Loucy (cell line): Measurements from ENCODE around the gene PTGIS.

ENCODE experiments used
- H2AFZ ChIP-seq: fragments of 200-600 bp; sonication (generic); 2 replicates; pipeline ENCODE4 v1.6.0; 2016; ENCODE audit warnings: antibody characterized with exemption, mild to moderate bottlenecking, low read length, moderate library complexity
- H3F3A ChIP-seq: fragments of 200-600 bp; 2 replicates; pipeline ENCODE4 v1.6.0; 2016; ENCODE audit warnings: antibody characterized with exemption, low read depth, mild to moderate bottlenecking
- H3K27me3 ChIP-seq: fragments of 200-600 bp; sonication (generic); 2 replicates; pipeline ENCODE4 v1.6.1; 2014; ENCODE audit warnings: low read length, mild to moderate bottlenecking; ENCODE audit not compliant: insufficient read depth, poor library complexity, severe bottlenecking
- H3K36me3 ChIP-seq: fragments of 200-600 bp; sonication (generic); 2 replicates; pipeline ENCODE4 v1.6.1; 2016; ENCODE audit warnings: low read length; ENCODE audit not compliant: insufficient read depth
- H3K4me1 ChIP-seq: fragments of 200-600 bp; sonication (generic); 2 replicates; pipeline ENCODE4 v1.5.1; 2014; ENCODE audit warnings: low read length, mild to moderate bottlenecking; ENCODE audit not compliant: insufficient read depth, poor library complexity, severe bottlenecking
- H3K4me2 ChIP-seq: fragments of 200-600 bp; sonication (generic); 2 replicates; pipeline ENCODE4 v1.6.0; 2014; ENCODE audit warnings: antibody characterized with exemption, low read length, low read depth, mild to moderate bottlenecking; ENCODE audit not compliant: poor library complexity, severe bottlenecking
- H3K4me3 ChIP-seq: fragments of 200-600 bp; sonication (generic); 2 replicates; pipeline ENCODE4 v1.5.1; 2014; ENCODE audit warnings: low read length, mild to moderate bottlenecking, mixed read lengths; ENCODE audit not compliant: poor library complexity, severe bottlenecking
- H3K79me2 ChIP-seq: fragments of 200-600 bp; sonication (generic); 2 replicates; pipeline ENCODE4 v1.6.1; 2014; ENCODE audit warnings: low read length; ENCODE audit not compliant: insufficient read depth
- H3K9ac ChIP-seq: fragments of 200-600 bp; sonication (generic); 2 replicates; pipeline ENCODE4 v1.6.0; 2014; ENCODE audit warnings: mild to moderate bottlenecking, low read depth, low read length, moderate library complexity; ENCODE audit not compliant: poor library complexity, severe bottlenecking
- H3K9me2 ChIP-seq: fragments of 200-600 bp; sonication (generic); replicated peaks from 2 replicates; pipeline ENCODE4 v1.6.1; 2016; ENCODE audit warnings: low read depth, low read length, mixed read lengths
- H3K9me3 ChIP-seq: fragments of 200-600 bp; sonication (generic); 2 replicates; pipeline ENCODE4 v1.6.1; 2014; ENCODE audit warnings: mild to moderate bottlenecking, antibody characterized with exemption, low read length, low read depth; ENCODE audit not compliant: insufficient read depth
- H4K20me1 ChIP-seq: fragments of 200-600 bp; sonication (generic); 2 replicates; pipeline ENCODE4 v1.6.0; 2014; ENCODE audit warnings: antibody characterized with exemption, low read length, mild to moderate bottlenecking; ENCODE audit not compliant: insufficient read depth, poor library complexity, severe bottlenecking
- CTCF ChIP-seq: fragments of 200-600 bp; sonication (generic); conservative IDR thresholded peaks from 2 replicates; pipeline ENCODE4 v1.5.1; 2014; ENCODE audit warnings: mild to moderate bottlenecking, antibody characterized with exemption, low read length
- EZH2phosphoT487 ChIP-seq: fragments of 200-600 bp; IDR thresholded peaks from 2 replicates; pipeline ENCODE4 v1.6.1; 2018; ENCODE audit warnings: antibody characterized with exemption, mild to moderate bottlenecking, moderate library complexity, borderline replicate concordance

PTGIS gene

GRCh38 chr20:49585585-49586245 is 17.8 kb upstream of the PTGIS start:
- no peaks in the 10 kb centered on the region for H4K20me1 ChIP-seq
- no peak overlapping the region for H3K4me2 ChIP-seq
- H3K4me3 ChIP-seq = no peak overlapping the region
- TF ChIP-seq CTCF (no peak), EZH2phosphoT487 (no peak)
- H3K36me3 ChIP-seq = no peaks in the 10 kb centered on the region
- no peaks in the 10 kb centered on the region for H3K9me3 ChIP-seq
- H2AFZ ChIP-seq = no peak overlapping the region
- no peaks in the 10 kb centered on the region for H3K27me3 ChIP-seq
- H3K9me2 ChIP-seq = no peaks in the 10 kb centered on the region
- H3F3A ChIP-seq = no peaks in the 10 kb centered on the region
- no peak overlapping the region for H3K9ac ChIP-seq
- H3K4me1 ChIP-seq = no peaks in the 10 kb centered on the region
- no peaks in the 10 kb centered on the region for H3K79me2 ChIP-seq

GRCh38 chr20:49584418-49585382 is 16.8 kb upstream of the PTGIS start:
- Histone ChIP-seq H3K4me2 (no peak overlapping the region), H3K79me2 (no peaks in the 10 kb centered on the region), H3K36me3 (no peaks in the 10 kb centered on the region), H3K9ac (no peak overlapping the region), H3K9me2 (no peaks in the 10 kb centered on the region), H2AFZ (no peak overlapping the region), H3F3A (no peaks in the 10 kb centered on the region), H4K20me1 (no peaks in the 10 kb centered on the region), H3K4me3 (no peak overlapping the region), H3K9me3 (no peaks in the 10 kb centered on the region), H3K4me1 (no peaks in the 10 kb centered on the region), H3K27me3 (no peaks in the 10 kb centered on the region)
- no peak for TF ChIP-seq CTCF
- no peak for TF ChIP-seq EZH2phosphoT487

GRCh38 chr20:49583669-49584417 is 15.9 kb upstream of the PTGIS start:
- Histone ChIP-seq H4K20me1 (no peaks in the 10 kb centered on the region), H3K27me3 (no peaks in the 10 kb centered on the region), H3K4me3 (no peak overlapping the region), H2AFZ (no peak overlapping the region), H3F3A (no peaks in the 10 kb centered on the region), H3K9me3 (no peaks in the 10 kb centered on the region), H3K9me2 (no peaks in the 10 kb centered on the region), H3K9ac (no peak overlapping the region), H3K79me2 (no peaks in the 10 kb centered on the region), H3K4me1 (no peaks in the 10 kb centered on the region), H3K4me2 (no peak overlapping the region), H3K36me3 (no peaks in the 10 kb centered on the region)
- TF ChIP-seq CTCF (no peak), EZH2phosphoT487 (no peak)
